Endothelial cell of umbilical vein (primary cell): Measurements from ENCODE around the gene TGFA. TPM values are rescaled to one million over a fixed set of nuclear protein-coding genes. Genes with fewer than 3 reads are reported as not detected.

ENCODE experiments used
- BruUV-seq: library from RNA; stranded (reverse); fragments of 400-500 nt; replicated peaks from 2 replicates; lab custom pipeline; 2021; lab: Mats Ljungman, UMichigan
- CTCF ChIA-PET: fragments of 300-600, 350-600 bp; sonication (Branson Sonifier 250); formaldehyde crosslinking; loops from one replicate; lab custom pipeline; 2021; ENCODE audit warnings: antibody characterized with exemption, inconsistent platforms; lab: Charles Lee
- POLR2A ChIA-PET: fragments of 300-600, 350-600 bp; sonication (Branson Sonifier 250); formaldehyde crosslinking; loops from one replicate; lab custom pipeline; 2021; ENCODE audit warnings: antibody characterized with exemption, inconsistent platforms; lab: Charles Lee
- DNase-seq: peaks from one replicate; pipeline ENCODE4 v3.0.0-alpha.2; 2011; ENCODE audit warnings: low read depth, low spot score
- FAIRE-seq: peaks from 2 replicates; lab custom pipeline; 2011; peaks lifted over from hg19 to GRCh38; lab: Jason Lieb, UNC
- H2AFZ ChIP-seq: 2 replicates; pipeline ENCODE4 v1.6.0; 2012; ENCODE audit warnings: low read depth, low read length, control low read depth, inconsistent platforms
- H3K27ac ChIP-seq: 2 replicates; pipeline ENCODE4 v1.5.1; 2011; ENCODE audit warnings: low read depth, mild to moderate bottlenecking, control low read depth, low read length, moderate library complexity; ENCODE audit not compliant: insufficient read depth
- H3K27me3 ChIP-seq, 2 experiments: 2 replicates each; pipeline versions ENCODE4 v1.6.0 to v1.6.1; 2011; ENCODE audit warnings: low read length in 2 of 2, mixed read lengths in 1 of 2; ENCODE audit not compliant: control insufficient read depth in 2 of 2, insufficient read depth in 2 of 2
- H3K36me3 ChIP-seq, 2 experiments: 2 replicates in 1 of 2; 3 replicates in 1 of 2; pipeline ENCODE4 v1.5.1; 2011; ENCODE audit warnings: low read length in 2 of 2, mild to moderate bottlenecking in 1 of 2, moderate library complexity in 1 of 2; ENCODE audit not compliant: control insufficient read depth in 2 of 2, insufficient read depth in 2 of 2; ENCODE audit errors: extremely low read depth in 1 of 2
- H3K4me1 ChIP-seq: 3 replicates; pipeline ENCODE4 v1.5.1; 2011; ENCODE audit warnings: mild to moderate bottlenecking, low read length; ENCODE audit not compliant: control insufficient read depth, insufficient read depth; ENCODE audit errors: extremely low read depth
- H3K4me2 ChIP-seq: 2 replicates; pipeline ENCODE4 v1.6.1; 2011; ENCODE audit warnings: low read length, control low read depth, mixed read lengths; ENCODE audit not compliant: insufficient read depth
- H3K4me3 ChIP-seq, 3 experiments: fragments of 200-600 bp in 1 of 3; sonication (generic), shearing (Covaris generic) in 1 of 3; replicated peaks in 1 of 3; 2 replicates each; pipeline ENCODE4 v1.5.1; 2011 to 2016; ENCODE audit warnings: control low read depth in 3 of 3, low read length in 3 of 3, mild to moderate bottlenecking in 2 of 3, inconsistent platforms in 1 of 3, low read depth in 1 of 3, moderate library complexity in 1 of 3; ENCODE audit not compliant: insufficient read depth in 1 of 3
- H3K79me2 ChIP-seq: 2 replicates; pipeline ENCODE4 v1.6.0; 2012; ENCODE audit warnings: low read length, inconsistent platforms; ENCODE audit not compliant: control insufficient read depth, insufficient read depth
- H3K9ac ChIP-seq: replicated peaks from 2 replicates; pipeline ENCODE3; 2011; ENCODE audit warnings: low read length, control low read depth; ENCODE audit not compliant: insufficient read depth; ENCODE audit errors: extremely low read depth
- H3K9me1 ChIP-seq: replicated peaks from 3 replicates; pipeline ENCODE4 v1.6.0; 2011; ENCODE audit warnings: mild to moderate bottlenecking, low read length; ENCODE audit not compliant: control insufficient read depth, insufficient read depth; ENCODE audit errors: extremely low read depth
- H3K9me3 ChIP-seq: replicated peaks from 2 replicates; pipeline ENCODE4 v1.5.1; 2012; ENCODE audit warnings: low read length, inconsistent platforms; ENCODE audit not compliant: control insufficient read depth, insufficient read depth
- H4K20me1 ChIP-seq: replicated peaks from 2 replicates; pipeline ENCODE3; 2011; ENCODE audit warnings: mild to moderate bottlenecking, low read length; ENCODE audit not compliant: control insufficient read depth, insufficient read depth; ENCODE audit errors: extremely low read depth
- EZH2 ChIP-seq: IDR thresholded peaks from 2 replicates; pipeline ENCODE4 v1.6.1; 2012; ENCODE audit warnings: borderline replicate concordance, low read depth, mild to moderate bottlenecking, moderate library complexity, low read length, inconsistent platforms; ENCODE audit not compliant: severe bottlenecking
- FOS ChIP-seq: IDR thresholded peaks from 2 replicates; pipeline ENCODE4 v1.6.1; 2011; ENCODE audit warnings: mild to moderate bottlenecking, low read length, moderate library complexity, borderline replicate concordance; ENCODE audit not compliant: insufficient read depth
- GATA2 ChIP-seq: IDR thresholded peaks from 2 replicates; pipeline ENCODE4 v1.7.0; 2011; ENCODE audit warnings: low read depth, mild to moderate bottlenecking, moderate library complexity, mixed read lengths, low read length; ENCODE audit not compliant: insufficient read length, insufficient read depth
- JUN ChIP-seq: IDR thresholded peaks from 2 replicates; pipeline ENCODE4 v1.6.1; 2011; ENCODE audit warnings: borderline replicate concordance, low read depth; ENCODE audit not compliant: insufficient read length, insufficient read depth
- MAX ChIP-seq: IDR thresholded peaks from 2 replicates; pipeline ENCODE4 v1.6.1; 2011; ENCODE audit not compliant: insufficient read depth, insufficient read length
- MYC ChIP-seq: IDR thresholded peaks from one replicate; pipeline ENCODE4 v1.6.1; 2011; ENCODE audit warnings: mild to moderate bottlenecking, low read depth, low read length
- POLR2A ChIP-seq: IDR thresholded peaks from 2 replicates; pipeline ENCODE4 v1.6.1; 2012; ENCODE audit warnings: low read depth, mild to moderate bottlenecking, control low read depth, low read length
- POLR2AphosphoS5 ChIP-seq: IDR thresholded peaks from 2 replicates; pipeline ENCODE4 v1.6.1; 2012; ENCODE audit warnings: low read depth, mild to moderate bottlenecking, control low read depth, low read length, moderate library complexity; ENCODE audit not compliant: insufficient read depth
- dilution Hi-C: fragments of 300-500 bp; cut with MboI; formaldehyde crosslinking; loops from one replicate; pipeline ENCODE4 v1.15.0; 2019; ENCODE audit warnings: low sequenced_read_pairs; ENCODE audit not compliant: extremely low pct_ligation_motif_present
- intact Hi-C: fragments of 100-400 bp; cut with micrococcal nuclease; formaldehyde crosslinking; loops from one replicate; pipeline ENCODE4 v1.10.0; 2022
- polyA plus RNA-seq, 4 experiments: library from polyadenylated mRNA; depleted of rRNA in 3 of 4; stranded (reverse) in 3 of 4; unstranded in 1 of 4; fragments of >200 nt; gene quantifications; 2 replicates each; pipeline versions ENCODE4 v1.2.1 to v1.2.3, GENCODE V29; 2011 to 2012; ENCODE audit warnings: missing spikeins in 1 of 4
- total RNA-seq: library from RNA; stranded (reverse); gene quantifications from 2 replicates; pipeline ENCODE4 v1.2.3, GENCODE V29; 2021
- TF ChIP-seq, protein P1 (sequence below), 2 donors: IDR thresholded peaks; 1 replicate in 1 of 2; 2 replicates in 1 of 2; pipeline ENCODE4 v1.5.1; 2011; ENCODE audit warnings: low read length in 2 of 2, mild to moderate bottlenecking in 2 of 2, moderate library complexity in 2 of 2, control low read depth in 1 of 2, inconsistent platforms in 1 of 2, low read depth in 1 of 2; ENCODE audit not compliant: insufficient read depth in 1 of 2; ENCODE audit errors: extremely low read depth in 1 of 2

Gene TGFA
- total and polyA plus RNA-seq, 2 donors (not counting 3 experiments of a cell fraction or from before 2014, with no cell fraction given), result 0.22 to 0.32 TPM

DNA sequence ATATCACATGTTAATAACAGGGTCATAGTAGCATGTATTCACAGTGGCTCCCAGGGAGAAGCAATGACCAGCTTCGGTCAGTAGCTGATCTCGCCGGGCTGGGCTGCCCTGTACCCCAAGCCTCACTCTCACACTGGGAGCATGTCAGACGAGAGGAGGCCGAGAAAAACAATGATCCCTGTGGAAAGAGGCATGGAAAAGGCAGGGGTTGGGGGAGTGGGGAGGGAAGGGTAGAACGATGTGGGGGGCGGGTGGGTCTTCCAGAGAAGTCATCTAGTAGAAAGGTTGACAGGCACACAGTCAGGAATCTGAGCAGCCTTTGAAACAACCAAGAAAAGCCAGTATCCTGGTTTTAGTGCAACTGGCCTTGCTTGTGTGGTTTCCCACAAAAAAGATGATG is 25.4 kb downstream of the TGFA start:
- Histone ChIP-seq H3K36me3 (no peaks in the 10 kb centered on the region), H3K4me3 (no peak overlapping the region), H3K4me1 (no peaks in the 10 kb centered on the region), H3K79me2 (no peaks in the 10 kb centered on the region), H2AFZ (no peak overlapping the region), H3K9me3 (no peaks in the 10 kb centered on the region), H3K9me1 (no peaks in the 10 kb centered on the region), H3K4me2 (no peak overlapping the region), H3K9ac (no peak overlapping the region), H4K20me1 (no peaks in the 10 kb centered on the region), H3K27ac (no peak overlapping the region), H3K27me3 (peaks cover 0 to 5% of the 10 kb centered on the region in 2 experiments)
- TF ChIP-seq MYC (no peak), JUN (no peak), FOS (no peak), POLR2AphosphoS5 (no peak), EZH2 (no peak), POLR2A (no peak), MAX (no peak), GATA2 (no peak)
- TF ChIP-seq, protein P1, sequence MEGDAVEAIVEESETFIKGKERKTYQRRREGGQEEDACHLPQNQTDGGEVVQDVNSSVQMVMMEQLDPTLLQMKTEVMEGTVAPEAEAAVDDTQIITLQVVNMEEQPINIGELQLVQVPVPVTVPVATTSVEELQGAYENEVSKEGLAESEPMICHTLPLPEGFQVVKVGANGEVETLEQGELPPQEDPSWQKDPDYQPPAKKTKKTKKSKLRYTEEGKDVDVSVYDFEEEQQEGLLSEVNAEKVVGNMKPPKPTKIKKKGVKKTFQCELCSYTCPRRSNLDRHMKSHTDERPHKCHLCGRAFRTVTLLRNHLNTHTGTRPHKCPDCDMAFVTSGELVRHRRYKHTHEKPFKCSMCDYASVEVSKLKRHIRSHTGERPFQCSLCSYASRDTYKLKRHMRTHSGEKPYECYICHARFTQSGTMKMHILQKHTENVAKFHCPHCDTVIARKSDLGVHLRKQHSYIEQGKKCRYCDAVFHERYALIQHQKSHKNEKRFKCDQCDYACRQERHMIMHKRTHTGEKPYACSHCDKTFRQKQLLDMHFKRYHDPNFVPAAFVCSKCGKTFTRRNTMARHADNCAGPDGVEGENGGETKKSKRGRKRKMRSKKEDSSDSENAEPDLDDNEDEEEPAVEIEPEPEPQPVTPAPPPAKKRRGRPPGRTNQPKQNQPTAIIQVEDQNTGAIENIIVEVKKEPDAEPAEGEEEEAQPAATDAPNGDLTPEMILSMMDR (IDR thresholded peaks at IDR 0.05; ENCODE audit: extremely low read depth in 1 of 2, insufficient read depth in 1 of 2, low read depth in 1 of 2, low read length in 2 of 2), result no peak
- dilution Hi-C loops (no loop called here), intact Hi-C loops (no loop called here)
- ChIA-PET CTCF (no interaction called here), POLR2A (no interaction called here)
- FAIRE-seq, result no peak
- no peak for DNase-seq
- no TSS peak for BruUV-seq
